HEK293 (cell line): ENCODE measurements around the gene USP2.

Experiments used
- CTCF ChIA-PET: fragments of 350-600 bp; formaldehyde crosslinking; extraction: SDS; loops from one replicate; lab custom pipeline; 2021; ENCODE audit warnings: antibody characterized with exemption; lab: Yijun Ruan, JAX
- POLR2A ChIA-PET: fragments of 300-600 bp; formaldehyde crosslinking; extraction: SDS; loops from one replicate; lab custom pipeline; 2020; ENCODE audit warnings: antibody characterized with exemption, inconsistent platforms; lab: Yijun Ruan, JAX
- H3K27ac ChIP-seq: fragments of 200-500 bp; sonication (Bioruptor generic); 2 replicates; pipeline ENCODE4 v1.5.1; 2014; ENCODE audit warnings: low read depth, low read length, control low read depth, inconsistent platforms; ENCODE audit errors: extremely low read depth
- H3K36me3 ChIP-seq, 2 experiments: fragments of 200-500 bp in 1 of 2; sonication (Bioruptor generic) in 1 of 2; 1 replicate in 1 of 2; 2 replicates in 1 of 2; pipeline ENCODE4 v1.5.1; 2014 to 2017; ENCODE audit warnings: inconsistent platforms in 2 of 2, low read length in 2 of 2; ENCODE audit not compliant: control insufficient read depth in 2 of 2, insufficient read depth in 1 of 2
- H3K4me1 ChIP-seq: fragments of 200-500 bp; sonication (Bioruptor generic); 2 replicates; pipeline ENCODE4 v1.5.1; 2014; ENCODE audit warnings: mild to moderate bottlenecking, low read length, inconsistent platforms; ENCODE audit not compliant: control insufficient read depth, insufficient read depth
- H3K4me3 ChIP-seq: 2 replicates; pipeline ENCODE4 v1.5.1; 2011; ENCODE audit warnings: low read depth, mild to moderate bottlenecking, control low read depth, low read length, moderate library complexity
- H3K9me3 ChIP-seq: fragments of 200-500 bp; sonication (Bioruptor generic); 2 replicates; pipeline ENCODE4 v1.5.1; 2014; ENCODE audit warnings: low read depth, low read length, inconsistent platforms; ENCODE audit not compliant: control insufficient read depth, insufficient read depth
- EGR2 ChIP-seq: fragments of 450-650 bp; formaldehyde crosslinking; IDR thresholded peaks from 2 replicates; pipeline ENCODE4 v1.5.1; 2016; ENCODE audit warnings: low read depth, missing biosample characterization, missing genetic modification characterization
- GFI1B ChIP-seq: fragments of 450-650 bp; formaldehyde crosslinking; IDR thresholded peaks from 2 replicates; pipeline ENCODE4 v1.5.1; 2016; ENCODE audit warnings: missing biosample characterization, missing genetic modification characterization
- GLIS2 ChIP-seq: fragments of 450-650 bp; formaldehyde crosslinking; IDR thresholded peaks from 2 replicates; pipeline ENCODE4 v1.5.1; 2016; ENCODE audit warnings: missing biosample characterization, missing genetic modification characterization
- SCRT2 ChIP-seq: fragments of 450-650 bp; formaldehyde crosslinking; IDR thresholded peaks from 2 replicates; pipeline ENCODE4 v1.5.1; 2016; ENCODE audit warnings: missing biosample characterization, missing genetic modification characterization
- ZBTB17 ChIP-seq: fragments of 450-650 bp; formaldehyde crosslinking; IDR thresholded peaks from 2 replicates; pipeline ENCODE4 v1.5.1; 2016; ENCODE audit warnings: missing biosample characterization, missing genetic modification characterization
- ZNF211 ChIP-seq: fragments of 450-650 bp; formaldehyde crosslinking; IDR thresholded peaks from 2 replicates; pipeline ENCODE4 v1.5.1; 2016; ENCODE audit warnings: low read depth, missing biosample characterization, missing genetic modification characterization
- ZNF266 ChIP-seq: fragments of 450-650 bp; formaldehyde crosslinking; IDR thresholded peaks from 2 replicates; pipeline ENCODE4 v1.5.1; 2016; ENCODE audit warnings: missing biosample characterization, missing genetic modification characterization, low read depth
- ZNF335 ChIP-seq: fragments of 450-650 bp; formaldehyde crosslinking; conservative IDR thresholded peaks from 2 replicates; pipeline ENCODE4 v1.5.1; 2016; ENCODE audit warnings: missing biosample characterization, missing genetic modification characterization
- ZNF341 ChIP-seq: fragments of 450-650 bp; formaldehyde crosslinking; IDR thresholded peaks from 2 replicates; pipeline ENCODE4; 2016; ENCODE audit warnings: low read depth, missing biosample characterization, missing genetic modification characterization
- ZNF585B ChIP-seq: fragments of 450-650 bp; formaldehyde crosslinking; IDR thresholded peaks from 2 replicates; pipeline ENCODE4 v1.5.1; 2016; ENCODE audit warnings: missing biosample characterization, missing genetic modification characterization
- ZNF623 ChIP-seq: fragments of 450-650 bp; formaldehyde crosslinking; IDR thresholded peaks from 2 replicates; pipeline ENCODE4 v1.5.1; 2016; ENCODE audit warnings: missing biosample characterization, missing genetic modification characterization
- ZNF692 ChIP-seq: fragments of 450-650 bp; formaldehyde crosslinking; IDR thresholded peaks from 2 replicates; pipeline ENCODE4 v1.5.1; 2016; ENCODE audit warnings: missing biosample characterization, missing genetic modification characterization
- ZNF785 ChIP-seq: fragments of 450-650 bp; formaldehyde crosslinking; IDR thresholded peaks from 2 replicates; pipeline ENCODE4 v1.5.1; 2016; ENCODE audit warnings: missing biosample characterization, missing genetic modification characterization
- TF ChIP-seq, protein P1 (sequence below): fragments of 450-650 bp; formaldehyde crosslinking; IDR thresholded peaks from 2 replicates; pipeline ENCODE4 v1.5.1; 2016; ENCODE audit warnings: missing biosample characterization, missing genetic modification characterization
- TF ChIP-seq, protein P2 (sequence below): fragments of 450-650 bp; formaldehyde crosslinking; IDR thresholded peaks from 2 replicates; pipeline ENCODE4 v1.5.1; 2017; ENCODE audit warnings: missing biosample characterization, missing genetic modification characterization

USP2 gene

GRCh38 chr11:119319136-119319699 is 62.3 kb downstream of the USP2 start:
- ChIA-PET CTCF (interaction anchor here (0.6 to 15.8 kb wide), 9 partner anchors 9 to 136 kb away, joined by 3 to 151 read pairs (median 3); partner anchors contain the start of gene C1QTNF5), POLR2A (interaction anchor here (1.0 to 4.4 kb wide), 5 partner anchors 11 to 198 kb away, joined by 3 to 35 read pairs (median 4); partner anchors contain the start of gene HINFP)
- no peaks in the 10 kb centered on the region; the same call in 1 of the 2 replicates for H3K4me1 ChIP-seq
- TF ChIP-seq EGR2 (tag by site-specific recombination) (no peak), ZNF785 (tag by site-specific recombination) (no peak), ZNF211 (tag by site-specific recombination) (no peak), ZNF266 (tag by site-specific recombination) (no peak), GLIS2 (0 out of 2 replicates have a peak, but pooled peaks have one; percentile 2), ZBTB17 (tag by site-specific recombination) (no peak)
- H3K4me3 ChIP-seq, result no peak overlapping the region
- no peak overlapping the region for H3K27ac ChIP-seq
- no peaks in the 10 kb centered on the region for H3K9me3 ChIP-seq
- H3K36me3 ChIP-seq, result peaks cover 0 to 7% of the 10 kb centered on the region in 2 experiments; a peak in 1 of 3 replicates

DNA sequence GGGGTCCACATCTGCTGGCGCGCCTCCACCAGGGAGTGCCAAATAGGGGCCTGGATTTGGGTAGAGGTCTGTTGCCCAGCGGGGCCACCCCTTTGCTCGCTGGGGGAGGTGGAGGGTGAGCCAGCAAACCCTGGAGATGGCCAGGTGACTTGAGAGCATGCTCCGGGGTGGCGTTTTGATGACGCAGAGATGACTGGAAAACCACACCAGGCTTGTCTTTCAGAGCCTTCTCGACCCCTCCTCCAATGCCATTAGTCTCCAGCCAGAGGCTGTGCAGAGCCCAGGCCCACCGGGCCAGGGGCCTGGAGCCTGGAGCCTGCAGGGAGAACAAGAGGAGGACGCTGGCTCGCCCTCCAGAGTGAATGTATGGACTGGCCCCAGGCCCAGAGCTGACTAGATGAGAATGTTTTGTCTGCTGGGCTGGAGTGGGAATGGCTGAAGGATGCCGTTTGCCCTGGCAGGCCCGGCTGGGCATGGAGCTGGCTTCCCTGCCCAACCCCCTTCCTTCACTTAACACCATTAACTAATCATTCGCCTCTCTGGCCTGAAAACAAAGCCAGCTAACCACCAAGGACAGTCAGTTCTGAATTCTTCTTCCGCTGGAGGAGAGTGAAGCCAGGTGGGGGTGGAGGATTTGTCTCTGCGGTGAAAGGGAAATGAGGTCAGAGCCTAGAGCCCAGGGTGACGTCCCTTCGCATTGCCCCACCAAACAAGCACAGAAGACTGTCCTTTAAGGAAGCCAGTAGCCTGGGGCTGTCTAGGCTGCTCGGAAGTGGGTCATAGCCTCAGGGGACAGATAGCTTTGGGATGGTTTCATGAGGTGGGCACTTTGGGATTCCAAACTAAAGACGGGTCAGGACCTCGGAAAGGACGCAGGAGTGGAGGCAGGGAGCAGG is 63.0 kb downstream of the USP2 start:
- Histone ChIP-seq H3K4me3 (no peak overlapping the region), H3K36me3 (peaks cover 0 to 10% of the 10 kb centered on the region in 2 experiments; a peak in 1 of 3 replicates), H3K9me3 (no peaks in the 10 kb centered on the region), H3K4me1 (no peaks in the 10 kb centered on the region; the same call in 1 of the 2 replicates), H3K27ac (no peak overlapping the region)
- ChIA-PET CTCF (interaction anchor here (0.6 to 15.8 kb wide), 14 partner anchors 9 to 304 kb away, joined by 3 to 151 read pairs (median 4); partner anchors contain the start of genes C1QTNF5 and CBL), POLR2A (interaction anchor here (0.9 to 4.4 kb wide), 9 partner anchors 11 to 227 kb away, joined by 3 to 35 read pairs (median 4); partner anchors contain the start of genes CBL, HINFP and RNF26)
- TF ChIP-seq ZNF585B (no peak), GFI1B (tag by site-specific recombination) (no peak), ZNF692 (tag by site-specific recombination) (no peak), ZBTB17 (tag by site-specific recombination) (0 out of 2 replicates have a peak, but pooled peaks have one; percentile 19)
- TF ChIP-seq, protein P1, sequence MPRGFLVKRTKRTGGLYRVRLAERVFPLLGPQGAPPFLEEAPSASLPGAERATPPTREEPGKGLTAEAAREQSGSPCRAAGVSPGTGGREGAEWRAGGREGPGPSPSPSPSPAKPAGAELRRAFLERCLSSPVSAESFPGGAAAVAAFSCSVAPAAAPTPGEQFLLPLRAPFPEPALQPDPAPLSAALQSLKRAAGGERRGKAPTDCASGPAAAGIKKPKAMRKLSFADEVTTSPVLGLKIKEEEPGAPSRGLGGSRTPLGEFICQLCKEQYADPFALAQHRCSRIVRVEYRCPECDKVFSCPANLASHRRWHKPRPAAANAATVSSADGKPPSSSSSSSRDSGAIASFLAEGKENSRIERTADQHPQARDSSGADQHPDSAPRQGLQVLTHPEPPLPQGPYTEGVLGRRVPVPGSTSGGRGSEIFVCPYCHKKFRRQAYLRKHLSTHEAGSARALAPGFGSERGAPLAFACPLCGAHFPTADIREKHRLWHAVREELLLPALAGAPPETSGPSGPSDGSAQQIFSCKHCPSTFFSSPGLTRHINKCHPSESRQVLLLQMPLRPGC (tag by site-specific recombination), result no peak

GRCh38 chr11:119317592-119318239 is 63.8 kb downstream of the USP2 start:
- ChIA-PET POLR2A (interaction anchor here (0.7 to 4.4 kb wide), 23 partner anchors 10 to 262 kb away, joined by 3 to 35 read pairs (median 5); partner anchors contain the start of genes ABCG4, C2CD2L, CBL and DPAGT1), CTCF (interaction anchor here (0.8 to 15.8 kb wide), 7 partner anchors 10 to 157 kb away, joined by 4 to 151 read pairs (median 5); partner anchors contain the start of genes C1QTNF5 and CBL)
- no peaks in the 10 kb centered on the region; the same call in 1 of the 2 replicates for H3K4me1 ChIP-seq
- peak overlapping the region; percentile 19; the same call in 1 of the 2 replicates for H3K4me3 ChIP-seq
- no peak overlapping the region for H3K27ac ChIP-seq
- no peaks in the 10 kb centered on the region for H3K9me3 ChIP-seq
- TF ChIP-seq, protein P2, sequence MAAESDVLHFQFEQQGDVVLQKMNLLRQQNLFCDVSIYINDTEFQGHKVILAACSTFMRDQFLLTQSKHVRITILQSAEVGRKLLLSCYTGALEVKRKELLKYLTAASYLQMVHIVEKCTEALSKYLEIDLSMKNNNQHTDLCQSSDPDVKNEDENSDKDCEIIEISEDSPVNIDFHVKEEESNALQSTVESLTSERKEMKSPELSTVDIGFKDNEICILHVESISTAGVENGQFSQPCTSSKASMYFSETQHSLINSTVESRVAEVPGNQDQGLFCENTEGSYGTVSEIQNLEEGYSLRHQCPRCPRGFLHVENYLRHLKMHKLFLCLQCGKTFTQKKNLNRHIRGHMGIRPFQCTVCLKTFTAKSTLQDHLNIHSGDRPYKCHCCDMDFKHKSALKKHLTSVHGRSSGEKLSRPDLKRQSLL (tag by site-specific recombination), result no peak
- peak; percentile 24; the same call in 1 of the 2 replicates for TF ChIP-seq ZNF335 (tag by site-specific recombination)
- TF ChIP-seq SCRT2 (tag by site-specific recombination), result peak; percentile 56; the same call in 1 of the 2 replicates
- peak; percentile 2; the same call in 1 of the 2 replicates for TF ChIP-seq ZNF341
- TF ChIP-seq ZNF623 (tag by site-specific recombination), result no peak
- H3K36me3 ChIP-seq, result peaks cover 0 to 14% of the 10 kb centered on the region in 2 experiments; a peak in 1 of 3 replicates
